Keratinocyte (primary cell): ENCODE measurements around the gene PSMD12. TPM values are rescaled to one million over a fixed set of nuclear protein-coding genes. Genes with fewer than 3 reads are reported as not detected.

Experiments
- DNase-seq: peaks from one replicate; pipeline ENCODE4 v3.0.0-alpha.2; 2011; ENCODE audit warnings: low read depth, missing footprints, low spot score
- FAIRE-seq: peaks from 2 replicates; lab custom pipeline; 2011; peaks lifted over from hg19 to GRCh38; lab: Jason Lieb, UNC
- H2AFZ ChIP-seq: 2 replicates; pipeline ENCODE4 v1.6.0; 2012; ENCODE audit warnings: low read length, control low read depth, inconsistent platforms; ENCODE audit not compliant: control insufficient read depth
- H3K27ac ChIP-seq: 2 replicates; pipeline ENCODE4 v1.5.1; 2011; ENCODE audit warnings: low read length; ENCODE audit not compliant: control insufficient read depth, insufficient read depth
- H3K27me3 ChIP-seq: 3 replicates; pipeline ENCODE4 v1.6.0; 2011; ENCODE audit warnings: low read length; ENCODE audit not compliant: control insufficient read depth, insufficient read depth; ENCODE audit errors: extremely low read depth
- H3K36me3 ChIP-seq, 2 experiments: 2 replicates in 1 of 2; 3 replicates in 1 of 2; pipeline ENCODE4 v1.5.1; 2011; ENCODE audit warnings: low read length in 2 of 2, mild to moderate bottlenecking in 1 of 2; ENCODE audit not compliant: control insufficient read depth in 2 of 2, insufficient read depth in 2 of 2; ENCODE audit errors: extremely low read depth in 1 of 2
- H3K4me1 ChIP-seq: 3 replicates; pipeline ENCODE4 v1.5.1; 2011; ENCODE audit warnings: low read length; ENCODE audit not compliant: control insufficient read depth, insufficient read depth; ENCODE audit errors: extremely low read depth
- H3K4me2 ChIP-seq: 3 replicates; pipeline ENCODE4 v1.6.0; 2011; ENCODE audit warnings: low read depth, low read length; ENCODE audit not compliant: control insufficient read depth, insufficient read depth; ENCODE audit errors: extremely low read depth
- H3K4me3 ChIP-seq, 3 experiments: fragments of 200-600 bp in 1 of 3; sonication (generic) in 1 of 3; 2 replicates in 2 of 3; 3 replicates in 1 of 3; pipeline ENCODE4 v1.5.1; 2011 to 2016; ENCODE audit warnings: low read length in 3 of 3, mild to moderate bottlenecking in 3 of 3, control low read depth in 2 of 3, inconsistent platforms in 1 of 3, low read depth in 1 of 3, mixed read lengths in 1 of 3, mixed run types in 1 of 3, moderate library complexity in 1 of 3; ENCODE audit not compliant: control insufficient read depth in 2 of 3, insufficient read depth in 2 of 3; ENCODE audit errors: extremely low read depth in 1 of 3
- H3K79me2 ChIP-seq: 2 replicates; pipeline ENCODE4 v1.6.0; 2012; ENCODE audit warnings: low read length; ENCODE audit not compliant: control insufficient read depth, insufficient read depth
- H3K9ac ChIP-seq: 3 replicates; pipeline ENCODE4 v1.6.0; 2011; ENCODE audit warnings: low read length; ENCODE audit not compliant: control insufficient read depth, insufficient read depth; ENCODE audit errors: extremely low read depth
- H3K9me1 ChIP-seq: 3 replicates; pipeline ENCODE4 v1.6.0; 2011; ENCODE audit warnings: low read length; ENCODE audit not compliant: control insufficient read depth, insufficient read depth; ENCODE audit errors: extremely low read depth
- H3K9me3 ChIP-seq: 2 replicates; pipeline ENCODE4 v1.5.1; 2012; ENCODE audit warnings: low read depth, low read length; ENCODE audit not compliant: control insufficient read depth
- H4K20me1 ChIP-seq: 3 replicates; pipeline ENCODE4 v1.6.0; 2011; ENCODE audit warnings: low read length; ENCODE audit not compliant: control insufficient read depth, insufficient read depth; ENCODE audit errors: extremely low read depth
- CTCF ChIP-seq, 3 experiments: IDR thresholded peaks in 1 of 3; conservative IDR thresholded peaks in 1 of 3; optimal IDR thresholded peaks in 1 of 3; 2 replicates in 2 of 3; 3 replicates in 1 of 3; pipeline versions ENCODE3 to v1.5.1; 2011; ENCODE audit warnings: low read length in 3 of 3, mild to moderate bottlenecking in 3 of 3, moderate library complexity in 2 of 3, control low read depth in 1 of 3, inconsistent platforms in 1 of 3; ENCODE audit not compliant: insufficient read depth in 2 of 3; ENCODE audit errors: extremely low read depth in 1 of 3
- EZH2 ChIP-seq: IDR thresholded peaks from one replicate; pipeline ENCODE4 v1.6.1; 2012; ENCODE audit warnings: inconsistent platforms, mild to moderate bottlenecking, low read length, moderate library complexity
- dilution Hi-C: fragments of 300-500 bp; cut with MboI; formaldehyde crosslinking; loops from one replicate; pipeline ENCODE4 v1.7.0; 2020; ENCODE audit warnings: low sequenced_read_pairs; ENCODE audit not compliant: extremely low pct_ligation_motif_present
- polyA plus RNA-seq, 5 experiments: library from polyadenylated mRNA; depleted of rRNA in 3 of 5; stranded (reverse) in 3 of 5; stranded (forward) in 1 of 5; unstranded in 1 of 5; fragments of >200 nt; gene quantifications; 1 replicate in 1 of 5; 2 replicates in 3 of 5; 3 replicates in 1 of 5; pipeline versions ENCODE4 v1.2.1 to v1.2.3, GENCODE V29; 2011 to 2012; ENCODE audit warnings: missing spikeins in 2 of 5, low read depth in 1 of 5, low replicate concordance in 1 of 5

The PSMD12 gene
- polyA plus RNA-seq, 1 donor (not counting 4 experiments of a cell fraction or from before 2014, with no cell fraction given) = 68.4 TPM

- peaks cover 25 to 32% of the 10 kb centered on the region in 2 experiments for H3K36me3 ChIP-seq
These were observed 17.0 kb downstream of the PSMD12 start for GRCh38 chr17:67349420-67349819.

GRCh38 chr17:67347826-67348225, 18.6 kb downstream of the PSMD12 start:
- TF ChIP-seq CTCF (optimal IDR thresholded peaks at IDR 0.05 in 1 of 3, IDR thresholded peaks at IDR 0.05 in 1 of 3, conservative IDR thresholded peaks at IDR 0.05 in 1 of 3; ENCODE audit: extremely low read depth in 1 of 3, insufficient read depth in 2 of 3, low read length in 3 of 3) (no peak), EZH2 (no peak)
- Histone ChIP-seq H3K9me3 (no peaks in the 10 kb centered on the region), H3K27ac (no peak overlapping the region), H2AFZ (no peak overlapping the region), H3K9me1 (no peaks in the 10 kb centered on the region), H3K4me1 (no peaks in the 10 kb centered on the region), H3K9ac (no peak overlapping the region), H3K4me3 (no peak overlapping the region), H3K27me3 (no peaks in the 10 kb centered on the region), H3K79me2 (peaks cover 12% of the 10 kb centered on the region), H3K36me3 (peaks cover 25 to 35% of the 10 kb centered on the region in 2 experiments), H4K20me1 (peaks cover 2% of the 10 kb centered on the region), H3K4me2 (no peak overlapping the region)
- DNase-seq (no peak), FAIRE-seq (no peak)
- dilution Hi-C loops = no loop called here

More at GRCh38 chr17:67349420-67349819, 17.0 kb downstream of the PSMD12 start:
- no peak for TF ChIP-seq EZH2
- TF ChIP-seq CTCF (optimal IDR thresholded peaks at IDR 0.05 in 1 of 3, IDR thresholded peaks at IDR 0.05 in 1 of 3, conservative IDR thresholded peaks at IDR 0.05 in 1 of 3; ENCODE audit: extremely low read depth in 1 of 3, insufficient read depth in 2 of 3, low read length in 3 of 3) = no peak
- dilution Hi-C loops = no loop called here
- Histone ChIP-seq H3K9me1 (no peaks in the 10 kb centered on the region), H3K9me3 (no peaks in the 10 kb centered on the region), H3K9ac (no peak overlapping the region), H3K79me2 (peaks cover 18% of the 10 kb centered on the region), H3K4me2 (no peak overlapping the region), H4K20me1 (peaks cover 2% of the 10 kb centered on the region), H2AFZ (no peak overlapping the region), H3K4me1 (no peaks in the 10 kb centered on the region), H3K4me3 (no peak overlapping the region), H3K27me3 (no peaks in the 10 kb centered on the region), H3K27ac (no peak overlapping the region)
- FAIRE-seq (no peak), DNase-seq (no peak)
